GM12892 (cell line): ENCODE results near the gene CDS1.

Experiments
- POLR2A ChIP-seq: IDR thresholded peaks from 2 replicates; pipeline ENCODE4 v1.6.1; 2011; ENCODE audit warnings: low read depth, low read length, control low read depth
- POLR2AphosphoS5 ChIP-seq: IDR thresholded peaks from 2 replicates; pipeline ENCODE4 v1.6.1; 2011; ENCODE audit warnings: low read depth, low read length, control low read depth

GRCh38 chr4:84547211-84547610 lies 35.7 kb upstream of the CDS1 start:
- TF ChIP-seq POLR2A (no peak), POLR2AphosphoS5 (no peak)
